ENCODE measurements around the gene SPATA24. TPM values are rescaled to one million over a fixed set of nuclear protein-coding genes. Genes with fewer than 3 reads are reported as not detected.

Gene SPATA24
- polyA plus RNA-seq, 1 donor from 2014 or later = 6.7 TPM

DNA sequence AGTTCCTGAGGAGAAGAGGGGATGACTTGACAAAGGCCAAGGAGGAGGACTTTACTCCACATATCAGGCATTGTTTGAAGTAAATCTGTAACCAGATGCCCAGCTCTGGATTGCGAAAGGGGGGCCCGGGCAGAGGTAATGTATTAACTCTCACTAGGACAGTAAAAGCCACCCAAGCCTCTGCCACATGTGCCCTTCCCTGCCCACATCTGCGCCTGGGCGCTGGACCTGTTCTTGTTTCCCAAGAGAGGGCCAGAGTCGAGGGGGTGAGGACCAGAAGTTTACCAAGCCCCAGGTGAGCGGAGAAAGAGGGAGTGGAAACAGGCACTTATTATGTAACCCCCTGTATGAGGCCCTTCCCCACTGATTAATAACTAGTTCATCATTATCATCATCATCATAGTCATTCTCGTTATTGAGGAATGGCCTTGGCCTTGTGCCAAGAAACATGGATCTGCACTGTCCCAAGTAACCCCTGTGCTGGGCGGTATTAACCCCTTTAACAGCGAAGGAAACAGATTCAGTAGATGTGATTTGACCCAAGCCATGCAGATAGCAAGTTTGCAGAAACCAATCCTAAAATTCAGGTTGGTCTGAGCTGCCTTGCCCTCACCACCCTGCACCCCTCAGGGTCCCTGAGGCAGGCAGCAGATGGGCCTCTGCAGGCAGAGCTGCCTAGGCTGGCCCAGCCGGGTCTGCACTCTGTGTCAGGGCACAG, 20.5 kb downstream of the SPATA24 start, which contains the start of gene SLC23A1:
TSS of gene SLC23A1 (minus strand) at position 23 of the 718 bp plus-strand sequence. CDS start 44 bp downstream, outside the sequence.
- Histone ChIP-seq H3K4me2 (ENCODE audit: low read length) (no peak within 1 kb of the TSS), H2AFZ (ENCODE audit: low read depth, low read length) (no peak within 1 kb of the TSS), H4K20me1 (ENCODE audit: insufficient read depth) (no peaks in the 10 kb centered on the region), H3K36me3 (ENCODE audit: insufficient read depth, low read length) (no peaks in the 10 kb centered on the region), H3K9me2 (ENCODE audit: insufficient read depth, low read length) (no peaks in the 10 kb centered on the region), H3K9me3 (ENCODE audit: low read length) (no peaks in the 10 kb centered on the region), H3K27me3 (ENCODE audit: insufficient read depth, low read depth, low read length) (no peaks in the 10 kb centered on the region), H3K27ac (ENCODE audit: low read length) (no peak within 1 kb of the TSS), H3K9ac (ENCODE audit: low read length) (no peak within 1 kb of the TSS), H3F3A (ENCODE audit: insufficient read depth, low read length, poor library complexity, severe bottlenecking) (no peaks in the 10 kb centered on the region), H3K79me2 (replicated peaks; ENCODE audit: insufficient read depth, low read length) (no peaks in the 10 kb centered on the region), H3K4me3 (ENCODE audit: low read length) (no peak within 1 kb of the TSS)
- TF ChIP-seq TAF1 (IDR thresholded peaks at IDR 0.05; ENCODE audit: low read depth) = no peak
- TF ChIP-seq EZH2 (IDR thresholded peaks at IDR 0.05; ENCODE audit: borderline replicate concordance, insufficient read depth, low read length, poor library complexity, severe bottlenecking) = no peak
- no peak for TF ChIP-seq EP300 (conservative IDR thresholded peaks at IDR 0.05; ENCODE audit: poor library complexity, severe bottlenecking)
- no peak for TF ChIP-seq SMC3 (conservative IDR thresholded peaks at IDR 0.05; ENCODE audit: poor library complexity)
- no peak for TF ChIP-seq RAD21 (conservative IDR thresholded peaks at IDR 0.05)
- no peak for TF ChIP-seq POLR2AphosphoS5 (IDR thresholded peaks at IDR 0.05)
- TF ChIP-seq, protein P1, sequence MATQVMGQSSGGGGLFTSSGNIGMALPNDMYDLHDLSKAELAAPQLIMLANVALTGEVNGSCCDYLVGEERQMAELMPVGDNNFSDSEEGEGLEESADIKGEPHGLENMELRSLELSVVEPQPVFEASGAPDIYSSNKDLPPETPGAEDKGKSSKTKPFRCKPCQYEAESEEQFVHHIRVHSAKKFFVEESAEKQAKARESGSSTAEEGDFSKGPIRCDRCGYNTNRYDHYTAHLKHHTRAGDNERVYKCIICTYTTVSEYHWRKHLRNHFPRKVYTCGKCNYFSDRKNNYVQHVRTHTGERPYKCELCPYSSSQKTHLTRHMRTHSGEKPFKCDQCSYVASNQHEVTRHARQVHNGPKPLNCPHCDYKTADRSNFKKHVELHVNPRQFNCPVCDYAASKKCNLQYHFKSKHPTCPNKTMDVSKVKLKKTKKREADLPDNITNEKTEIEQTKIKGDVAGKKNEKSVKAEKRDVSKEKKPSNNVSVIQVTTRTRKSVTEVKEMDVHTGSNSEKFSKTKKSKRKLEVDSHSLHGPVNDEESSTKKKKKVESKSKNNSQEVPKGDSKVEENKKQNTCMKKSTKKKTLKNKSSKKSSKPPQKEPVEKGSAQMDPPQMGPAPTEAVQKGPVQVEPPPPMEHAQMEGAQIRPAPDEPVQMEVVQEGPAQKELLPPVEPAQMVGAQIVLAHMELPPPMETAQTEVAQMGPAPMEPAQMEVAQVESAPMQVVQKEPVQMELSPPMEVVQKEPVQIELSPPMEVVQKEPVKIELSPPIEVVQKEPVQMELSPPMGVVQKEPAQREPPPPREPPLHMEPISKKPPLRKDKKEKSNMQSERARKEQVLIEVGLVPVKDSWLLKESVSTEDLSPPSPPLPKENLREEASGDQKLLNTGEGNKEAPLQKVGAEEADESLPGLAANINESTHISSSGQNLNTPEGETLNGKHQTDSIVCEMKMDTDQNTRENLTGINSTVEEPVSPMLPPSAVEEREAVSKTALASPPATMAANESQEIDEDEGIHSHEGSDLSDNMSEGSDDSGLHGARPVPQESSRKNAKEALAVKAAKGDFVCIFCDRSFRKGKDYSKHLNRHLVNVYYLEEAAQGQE (IDR thresholded peaks at IDR 0.05; ENCODE audit: borderline replicate concordance) = no peak
- TF ChIP-seq MXI1 (conservative IDR thresholded peaks at IDR 0.05; ENCODE audit: poor library complexity, severe bottlenecking) = no peak
- TF ChIP-seq, protein P2, sequence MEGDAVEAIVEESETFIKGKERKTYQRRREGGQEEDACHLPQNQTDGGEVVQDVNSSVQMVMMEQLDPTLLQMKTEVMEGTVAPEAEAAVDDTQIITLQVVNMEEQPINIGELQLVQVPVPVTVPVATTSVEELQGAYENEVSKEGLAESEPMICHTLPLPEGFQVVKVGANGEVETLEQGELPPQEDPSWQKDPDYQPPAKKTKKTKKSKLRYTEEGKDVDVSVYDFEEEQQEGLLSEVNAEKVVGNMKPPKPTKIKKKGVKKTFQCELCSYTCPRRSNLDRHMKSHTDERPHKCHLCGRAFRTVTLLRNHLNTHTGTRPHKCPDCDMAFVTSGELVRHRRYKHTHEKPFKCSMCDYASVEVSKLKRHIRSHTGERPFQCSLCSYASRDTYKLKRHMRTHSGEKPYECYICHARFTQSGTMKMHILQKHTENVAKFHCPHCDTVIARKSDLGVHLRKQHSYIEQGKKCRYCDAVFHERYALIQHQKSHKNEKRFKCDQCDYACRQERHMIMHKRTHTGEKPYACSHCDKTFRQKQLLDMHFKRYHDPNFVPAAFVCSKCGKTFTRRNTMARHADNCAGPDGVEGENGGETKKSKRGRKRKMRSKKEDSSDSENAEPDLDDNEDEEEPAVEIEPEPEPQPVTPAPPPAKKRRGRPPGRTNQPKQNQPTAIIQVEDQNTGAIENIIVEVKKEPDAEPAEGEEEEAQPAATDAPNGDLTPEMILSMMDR (IDR thresholded peaks at IDR 0.05; ENCODE audit: poor library complexity, severe bottlenecking) = no peak

DNA sequence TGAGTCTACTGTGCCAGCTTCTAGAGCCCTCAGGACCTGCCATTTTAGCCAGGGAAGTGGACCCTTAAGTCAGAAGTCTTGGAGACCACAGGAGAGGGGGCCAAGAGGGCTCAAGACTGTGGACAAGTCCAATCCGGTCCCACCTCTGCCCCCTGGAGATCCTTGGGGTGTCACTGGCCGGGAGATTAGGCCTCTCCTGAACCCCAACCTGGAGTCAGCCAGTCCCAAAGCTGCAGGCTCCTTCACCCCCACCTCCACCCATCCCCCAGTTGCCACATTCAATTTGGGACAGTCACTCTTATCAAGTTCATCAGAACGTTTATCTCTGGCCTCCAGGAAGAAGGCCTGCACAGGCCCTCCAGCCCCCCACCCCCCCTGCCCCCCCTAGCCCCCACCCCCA, 21.1 kb downstream of the SPATA24 start:
- no peak overlapping the region for H3K9ac ChIP-seq (ENCODE audit: low read length)
- no peaks in the 10 kb centered on the region for H4K20me1 ChIP-seq (ENCODE audit: insufficient read depth)
- no peaks in the 10 kb centered on the region for H3K9me3 ChIP-seq (ENCODE audit: low read length)
- H3K4me2 ChIP-seq (ENCODE audit: low read length) = no peak overlapping the region
- H3K79me2 ChIP-seq (replicated peaks; ENCODE audit: insufficient read depth, low read length) = no peaks in the 10 kb centered on the region
- H3K4me3 ChIP-seq (ENCODE audit: low read length) = no peak overlapping the region
- no peak overlapping the region for H2AFZ ChIP-seq (ENCODE audit: low read depth, low read length)
- no peak for TF ChIP-seq TAF1 (IDR thresholded peaks at IDR 0.05; ENCODE audit: low read depth)
- no peak for TF ChIP-seq MXI1 (conservative IDR thresholded peaks at IDR 0.05; ENCODE audit: poor library complexity, severe bottlenecking)
- no peak for TF ChIP-seq SMC3 (conservative IDR thresholded peaks at IDR 0.05; ENCODE audit: poor library complexity)
- no peak for TF ChIP-seq RAD21 (conservative IDR thresholded peaks at IDR 0.05)
- TF ChIP-seq EP300 (conservative IDR thresholded peaks at IDR 0.05; ENCODE audit: poor library complexity, severe bottlenecking) = no peak
- TF ChIP-seq, protein P1 (IDR thresholded peaks at IDR 0.05; ENCODE audit: borderline replicate concordance) = no peak
- TF ChIP-seq, protein P2 (IDR thresholded peaks at IDR 0.05; ENCODE audit: poor library complexity, severe bottlenecking) = no peak
- TF ChIP-seq POLR2AphosphoS5 (IDR thresholded peaks at IDR 0.05) = no peak
- no peak for TF ChIP-seq EZH2 (IDR thresholded peaks at IDR 0.05; ENCODE audit: borderline replicate concordance, insufficient read depth, low read length, poor library complexity, severe bottlenecking)
- no peak overlapping the region for H3K27ac ChIP-seq (ENCODE audit: low read length)
- no peaks in the 10 kb centered on the region for H3K36me3 ChIP-seq (ENCODE audit: insufficient read depth, low read length)
- H3K9me2 ChIP-seq (ENCODE audit: insufficient read depth, low read length) = no peaks in the 10 kb centered on the region
- H3K27me3 ChIP-seq (ENCODE audit: insufficient read depth, low read depth, low read length) = no peaks in the 10 kb centered on the region
- no peaks in the 10 kb centered on the region for H3F3A ChIP-seq (ENCODE audit: insufficient read depth, low read length, poor library complexity, severe bottlenecking)

Data from neural cell (in vitro differentiated cells).